NCI-H1048 (cell line): ENCODE results near the gene PALLD.

ENCODE experiments used
- DNase-seq: peaks from one replicate; lab custom pipeline; 2025; lab: John Stamatoyannopoulos, UW

PALLD gene

DNA sequence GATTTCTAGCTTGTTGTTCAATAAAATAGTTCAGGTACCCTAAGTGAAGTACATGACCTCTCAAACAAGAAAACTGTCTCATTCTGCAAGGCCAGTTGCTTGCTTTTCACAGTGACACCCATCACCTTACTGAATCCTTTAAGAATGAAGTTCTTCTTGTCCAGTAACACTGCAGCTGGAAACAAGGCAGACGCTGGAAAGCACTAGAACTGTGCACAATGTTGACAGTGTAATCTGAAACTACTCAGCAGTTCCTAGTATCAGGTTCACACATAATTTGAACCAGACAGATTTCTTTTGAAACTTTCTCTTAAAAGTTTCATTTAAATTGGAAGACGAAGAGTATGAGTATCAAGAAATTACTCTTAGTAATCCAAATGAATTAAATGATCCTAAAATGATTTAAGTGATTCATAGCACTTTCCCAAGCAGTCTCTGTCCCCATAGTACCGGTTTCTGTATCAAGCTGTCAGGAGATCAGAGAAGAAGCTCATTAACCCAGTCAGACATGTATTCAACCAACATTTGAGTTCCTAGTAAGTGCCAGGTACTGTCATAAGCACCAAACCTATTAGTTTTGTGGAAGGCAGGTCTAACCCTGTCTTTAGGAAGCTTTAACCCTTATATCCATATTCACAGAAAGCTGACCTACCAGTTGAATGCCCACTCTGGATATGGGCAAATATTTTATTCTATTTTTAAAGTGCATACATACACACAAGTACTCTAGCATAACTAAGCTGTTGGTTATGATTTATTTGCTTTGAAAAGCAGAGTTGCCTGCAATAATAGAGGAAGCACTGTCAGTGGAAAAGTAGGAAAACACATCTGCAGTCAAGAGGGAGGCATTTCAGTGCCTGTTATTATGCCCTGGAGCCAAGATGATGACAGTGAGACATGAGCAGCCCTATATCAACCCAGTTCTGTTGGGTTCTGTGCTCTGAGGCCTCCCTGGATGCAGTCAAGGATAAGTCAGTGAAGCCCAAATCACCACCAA is 63.6 kb downstream of the PALLD start:
- DNase-seq = no peak

DNA sequence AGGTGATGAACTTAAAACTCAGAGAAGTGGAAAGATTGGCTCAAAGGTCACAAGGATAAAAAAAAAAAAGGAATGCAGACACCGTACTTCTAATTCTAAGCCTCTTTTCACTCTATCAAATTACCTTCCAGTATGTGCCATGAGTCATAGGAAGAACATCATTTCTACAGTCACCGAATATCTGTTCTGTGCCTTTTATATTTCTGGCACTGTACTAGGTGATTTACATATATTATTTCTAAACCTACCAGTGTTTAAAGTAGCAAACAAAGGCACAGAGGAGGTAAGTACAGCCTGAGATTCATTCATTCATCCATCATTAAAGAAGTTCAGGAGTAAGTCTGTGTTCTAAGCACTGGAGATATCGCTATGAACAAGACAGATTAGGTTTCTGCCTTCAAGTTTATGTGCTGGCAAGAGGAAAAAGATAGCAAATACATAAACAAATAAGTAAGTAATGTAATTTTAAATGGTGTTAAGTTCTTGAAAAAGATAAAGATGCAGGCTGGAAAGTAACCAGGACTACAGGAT is 65.3 kb downstream of the PALLD start:
- peak; percentile 63 for DNase-seq

DNA sequence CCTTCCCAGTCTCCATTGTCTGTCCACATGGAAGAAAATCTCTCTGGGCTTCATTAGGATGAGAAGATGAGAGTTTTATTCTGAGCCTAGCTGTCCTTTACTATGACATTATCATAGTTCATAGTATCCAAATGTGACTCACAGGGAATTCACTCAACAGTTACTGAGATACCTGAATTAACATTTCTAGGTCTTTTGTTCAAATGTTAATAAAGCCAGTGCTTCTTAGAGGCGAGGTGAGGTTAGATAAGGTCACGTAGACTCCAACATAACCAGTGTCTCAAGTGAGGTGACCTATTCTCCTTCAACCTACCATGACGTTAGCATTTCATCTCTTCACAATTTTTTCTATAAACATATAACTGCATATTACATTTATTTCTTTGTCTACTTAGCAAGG is 67.2 kb downstream of the PALLD start:
- DNase-seq = no peak

DNA sequence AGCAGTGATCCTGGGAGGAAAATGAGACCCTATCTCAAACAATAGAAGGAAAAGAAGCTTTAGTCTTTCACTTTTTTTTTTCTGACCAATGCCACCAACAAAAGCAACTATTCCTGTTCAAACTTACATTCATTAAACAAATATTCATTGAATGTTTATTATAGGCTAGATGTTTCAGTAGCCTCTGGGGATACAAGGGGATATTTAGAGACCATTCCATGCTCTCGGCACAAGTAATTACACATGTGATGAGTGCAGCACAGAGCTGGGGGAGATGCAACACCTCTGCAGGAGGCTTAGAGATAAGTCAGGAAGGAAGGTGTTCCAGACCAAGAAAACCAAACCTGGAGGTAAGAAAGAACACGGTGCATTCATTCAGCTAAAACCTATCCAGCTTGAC is 68.3 kb downstream of the PALLD start:
- no peak for DNase-seq

DNA sequence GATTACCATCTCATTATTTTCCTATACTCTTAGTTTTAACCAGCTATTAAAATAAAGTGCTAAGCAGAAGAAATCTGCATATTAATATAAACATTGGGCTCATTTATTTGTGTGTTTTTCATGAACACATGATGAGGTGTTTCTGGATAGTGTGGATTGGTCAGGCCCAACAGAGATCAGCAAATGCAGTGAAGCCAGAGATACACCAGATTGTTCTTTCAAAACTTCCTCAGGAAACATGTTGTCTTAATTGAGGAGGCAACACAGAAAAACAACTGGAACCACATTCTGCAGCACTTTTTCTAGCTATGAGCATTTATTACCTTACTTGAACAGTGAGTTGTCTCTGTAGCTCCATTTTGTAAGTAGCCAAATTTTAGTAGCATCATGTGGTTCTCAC is 69.9 kb downstream of the PALLD start:
- DNase-seq = no peak

DNA sequence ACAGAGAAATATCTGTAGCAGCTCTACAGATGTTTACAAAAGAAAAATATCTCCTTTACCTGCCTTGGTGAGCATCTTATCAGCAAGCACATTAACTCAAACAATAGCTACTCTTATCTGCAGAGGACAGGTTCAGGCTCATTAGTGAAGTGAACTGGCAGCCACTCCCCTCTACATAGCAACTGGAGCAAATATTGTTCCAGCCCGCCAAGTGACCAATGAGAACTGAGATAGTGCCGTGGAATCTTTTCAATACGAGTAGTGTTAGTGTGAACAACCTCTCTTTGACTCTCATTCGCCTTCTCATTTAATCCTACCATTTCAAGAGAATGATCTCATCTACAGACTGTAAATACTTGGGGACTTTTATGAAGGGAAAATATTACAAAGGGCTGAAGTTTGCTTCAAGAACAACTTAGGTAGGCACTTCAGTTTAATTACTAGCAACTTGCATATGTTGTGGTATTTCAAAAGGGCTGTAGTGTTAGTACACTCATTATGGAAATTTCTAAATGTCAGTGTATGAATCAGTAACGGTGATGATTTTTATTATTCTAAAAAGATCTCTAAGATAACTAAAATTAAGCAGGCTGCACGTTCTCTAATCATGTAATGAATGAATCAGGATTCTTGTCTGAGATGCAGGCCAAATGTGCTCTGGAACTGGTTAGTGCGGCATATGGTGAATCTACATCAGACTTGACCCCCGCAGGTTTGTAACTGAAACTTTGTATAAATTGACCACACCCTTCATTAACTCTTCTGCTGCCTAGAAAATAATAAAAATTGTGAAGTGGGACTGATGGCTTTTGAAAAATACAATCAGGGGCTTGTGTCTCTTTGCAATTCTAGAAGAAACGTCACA is 72.4 kb downstream of the PALLD start:
- peak; percentile 80 for DNase-seq

DNA sequence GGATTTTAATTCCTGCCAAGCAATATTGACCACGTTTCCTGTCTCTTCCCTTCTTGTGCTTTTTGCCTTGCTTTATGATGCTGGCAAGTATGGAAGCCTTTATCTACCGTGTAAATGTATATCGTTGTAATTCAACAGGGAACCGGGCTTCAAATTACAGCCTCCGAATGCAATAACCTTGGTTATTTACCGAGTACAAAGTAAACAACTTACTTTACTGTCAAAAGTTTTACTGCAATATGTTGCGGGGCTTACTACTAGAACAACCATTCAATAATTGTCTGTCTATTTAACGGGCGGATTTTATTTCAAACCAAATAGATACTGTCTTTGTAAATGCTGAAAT is 73.1 kb downstream of the PALLD start:
- DNase-seq = no peak

DNA sequence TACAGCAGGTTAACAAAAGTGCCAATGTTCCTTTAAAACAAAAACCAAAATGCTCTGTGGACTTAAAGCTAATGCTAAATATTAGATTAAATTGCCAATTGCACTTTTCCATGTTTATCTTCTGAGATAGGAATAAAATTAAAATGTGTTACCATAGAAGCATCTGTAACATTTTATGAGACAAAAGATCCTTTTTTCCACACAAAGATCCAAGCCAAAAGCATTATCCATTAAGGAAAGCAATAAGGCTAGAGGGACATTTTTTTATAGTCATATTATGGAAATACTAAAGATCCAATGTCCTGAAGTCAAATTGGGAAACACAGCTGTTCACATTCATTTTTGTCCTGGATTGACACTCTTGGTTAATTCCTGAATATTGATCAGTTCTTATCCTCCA is 73.6 kb downstream of the PALLD start:
- DNase-seq = peak; percentile 74

DNA sequence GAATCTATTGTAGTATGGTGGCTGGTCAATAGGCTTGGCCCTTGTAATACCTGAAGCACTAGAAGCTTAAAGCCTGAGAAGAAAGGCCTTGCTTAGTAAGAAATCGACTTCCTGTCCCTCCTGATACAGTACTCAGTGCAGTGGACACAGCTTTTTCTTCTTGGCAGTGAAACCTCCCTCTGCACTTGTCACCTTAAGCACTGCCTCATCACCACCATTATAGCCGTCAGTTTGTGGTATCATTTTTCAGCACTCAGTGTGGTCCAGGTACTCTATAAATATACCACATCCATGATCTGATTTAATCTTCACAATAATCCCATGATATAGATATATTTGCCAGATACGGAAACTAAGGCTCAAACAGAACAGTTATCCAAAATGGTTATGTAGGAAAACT is 75.2 kb downstream of the PALLD start:
- no peak for DNase-seq

DNA sequence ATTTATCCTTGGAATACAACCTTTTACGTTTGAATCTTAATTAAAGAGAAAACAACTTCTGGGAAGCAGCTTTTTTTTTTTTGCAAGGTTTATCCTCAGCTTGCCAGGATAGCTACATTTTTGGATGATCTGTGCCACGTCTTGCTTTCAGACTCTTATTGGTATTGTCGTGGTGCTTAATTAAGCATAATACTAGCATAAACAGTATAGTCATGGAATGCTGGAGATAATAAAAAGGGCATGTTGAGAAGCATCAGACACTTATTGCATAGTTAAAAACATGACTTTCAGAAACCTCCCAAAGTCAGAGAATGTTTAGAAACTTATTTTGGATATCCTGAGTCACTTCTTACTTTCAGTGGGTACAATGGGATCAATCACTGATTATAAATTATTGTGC is 77.0 kb downstream of the PALLD start:
- no peak for DNase-seq

DNA sequence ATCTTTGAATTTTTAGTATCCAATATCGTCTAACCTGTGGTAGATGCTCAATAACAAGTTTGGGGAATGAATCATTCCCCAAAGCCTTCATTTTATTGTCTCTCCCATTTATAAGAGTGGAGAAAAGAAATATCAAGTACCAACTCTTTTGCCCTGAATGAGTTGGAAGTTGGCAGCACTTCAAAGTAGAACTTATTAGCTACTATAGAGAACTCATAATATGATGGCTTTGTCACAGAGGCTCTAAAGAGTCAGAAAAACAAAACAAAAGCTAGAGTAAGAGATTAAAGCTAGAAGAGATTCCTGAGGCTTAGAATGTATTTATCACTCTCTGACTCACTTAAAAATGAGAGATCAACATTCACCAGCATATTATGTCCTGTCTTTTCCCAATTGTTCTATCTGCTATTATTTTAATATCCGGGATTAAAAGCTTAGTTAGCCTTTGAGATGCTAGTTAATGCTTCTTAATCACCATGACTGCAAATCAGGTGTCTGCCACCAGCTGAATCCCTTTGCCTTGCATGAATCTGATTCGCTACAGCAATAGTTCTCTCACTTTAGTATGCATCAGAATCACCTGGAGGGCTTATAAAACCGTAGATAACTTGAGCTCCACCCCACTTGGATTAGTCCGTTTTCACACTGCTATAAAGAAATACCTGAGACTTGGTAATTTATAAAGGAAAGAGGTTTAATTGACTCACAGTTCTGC is 77.9 kb downstream of the PALLD start:
- no peak for DNase-seq

DNA sequence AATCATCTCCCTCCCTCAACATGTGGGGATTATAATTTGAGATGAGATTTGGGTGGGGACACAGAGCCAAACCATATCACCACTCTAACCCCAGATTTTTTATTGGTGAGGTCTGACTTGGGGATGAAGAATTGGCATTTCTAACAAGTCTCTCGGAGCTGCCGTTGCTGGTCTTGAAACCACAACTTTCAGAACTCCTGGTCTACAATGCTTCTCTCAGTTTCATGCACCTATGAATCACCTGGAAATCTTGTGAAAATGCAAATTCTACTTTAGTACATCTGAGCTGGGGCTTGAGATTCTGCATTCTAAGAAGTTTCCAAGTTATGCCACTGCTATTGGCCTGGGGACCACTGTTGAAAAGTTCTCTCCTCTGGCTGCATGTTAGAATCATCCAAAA is 78.6 kb downstream of the PALLD start:
- no peak for DNase-seq

DNA sequence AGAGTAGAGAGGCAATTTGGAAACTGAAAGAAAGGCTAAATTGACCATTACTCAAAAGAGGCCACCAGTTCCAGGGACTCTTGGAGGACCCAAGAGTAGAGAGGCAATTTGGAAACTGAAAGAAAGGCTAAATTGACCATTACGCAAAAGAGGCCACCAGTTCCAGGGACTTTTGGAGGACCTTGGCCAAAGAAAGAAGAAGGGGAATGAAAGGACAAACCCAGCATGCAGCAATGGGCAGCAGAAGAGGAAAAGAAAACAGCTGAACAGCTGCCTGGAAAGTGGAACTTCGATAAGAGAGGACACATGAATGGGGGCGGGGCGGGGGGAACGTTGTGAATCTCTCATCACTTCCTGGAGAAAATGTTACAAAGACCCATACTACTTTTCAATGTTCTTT is 80.8 kb downstream of the PALLD start:
- no peak for DNase-seq

DNA sequence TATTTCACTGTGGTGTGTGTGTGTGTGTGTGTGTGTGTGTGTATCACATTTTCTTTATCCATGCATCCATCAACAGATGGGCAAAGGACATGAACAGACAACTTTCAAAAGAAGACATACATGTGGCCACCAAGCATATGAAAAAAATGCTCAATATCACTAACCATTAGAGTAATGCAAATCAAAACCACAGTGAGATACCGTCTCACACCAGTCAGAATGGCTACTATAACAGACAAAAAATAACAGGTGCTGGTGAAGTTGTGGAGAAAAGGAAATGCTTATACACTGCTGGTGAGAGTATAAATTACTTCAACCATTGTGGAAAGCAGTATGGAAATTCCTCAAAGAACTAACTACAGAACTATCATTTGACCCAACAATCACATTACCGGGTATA is 83.4 kb downstream of the PALLD start:
- DNase-seq = no peak

DNA sequence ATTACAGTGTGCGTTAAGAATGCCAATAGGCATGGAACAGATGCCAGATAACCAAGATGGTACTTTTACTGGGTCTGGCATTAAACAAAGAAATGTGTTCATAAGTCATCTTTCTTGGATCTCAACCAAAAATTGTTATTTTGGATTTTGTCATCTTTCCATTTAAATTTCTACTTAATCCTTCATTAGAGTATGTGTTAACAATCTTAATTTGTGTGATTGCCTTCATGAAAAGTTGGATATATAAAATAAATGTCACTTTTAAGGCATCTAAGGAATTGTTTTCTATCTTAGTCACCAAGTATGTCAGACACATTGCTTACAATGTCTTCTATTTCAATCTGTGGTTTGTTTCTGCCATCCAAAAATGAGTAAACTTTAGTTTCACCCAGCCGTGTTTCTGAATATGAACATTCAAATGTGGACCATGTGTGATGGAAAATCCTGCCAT is 87.5 kb downstream of the PALLD start:
- no peak for DNase-seq

DNA sequence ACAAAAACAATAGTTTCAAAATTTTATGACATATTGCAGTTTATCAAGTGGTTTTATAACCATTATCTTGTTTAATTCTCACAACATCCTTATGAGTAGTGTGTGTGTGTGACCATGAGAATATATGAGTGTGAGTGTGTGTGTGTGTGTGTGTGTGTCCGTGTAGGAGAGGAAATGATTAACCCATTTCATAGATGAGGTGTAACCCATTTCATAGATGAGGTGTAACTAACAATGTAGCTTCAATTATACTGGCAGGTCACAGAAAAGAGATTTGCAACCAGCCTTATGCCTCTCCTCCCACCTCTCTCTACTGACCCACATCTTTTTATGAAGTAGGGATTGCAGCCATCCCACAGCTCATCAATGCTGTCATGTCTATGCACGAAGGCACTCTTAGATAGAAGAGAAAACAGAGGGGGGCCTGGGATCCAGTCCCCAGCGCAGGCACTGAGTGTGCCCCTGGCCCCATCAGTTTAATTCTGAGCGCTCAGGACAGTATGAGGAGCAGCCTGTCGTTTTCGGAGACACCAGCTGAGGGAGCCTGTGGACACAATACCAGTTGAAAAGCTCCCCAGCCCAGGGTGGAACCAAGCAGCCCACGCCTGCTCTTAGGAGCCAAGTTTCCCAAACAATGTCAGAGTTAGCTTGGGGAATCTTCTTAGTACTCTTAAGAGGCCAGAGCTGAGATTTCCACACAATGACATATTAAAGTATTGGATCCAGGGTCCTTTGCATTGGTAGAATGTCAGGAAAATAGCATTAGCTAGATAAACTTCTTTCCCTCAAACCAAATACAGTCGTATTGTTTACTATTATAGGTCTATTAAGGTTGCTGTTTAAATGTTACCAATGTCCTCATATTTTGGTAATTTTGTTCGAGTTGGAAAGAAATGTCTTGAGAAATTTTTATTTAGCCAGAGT is 88.6 kb downstream of the PALLD start:
- DNase-seq = no peak

DNA sequence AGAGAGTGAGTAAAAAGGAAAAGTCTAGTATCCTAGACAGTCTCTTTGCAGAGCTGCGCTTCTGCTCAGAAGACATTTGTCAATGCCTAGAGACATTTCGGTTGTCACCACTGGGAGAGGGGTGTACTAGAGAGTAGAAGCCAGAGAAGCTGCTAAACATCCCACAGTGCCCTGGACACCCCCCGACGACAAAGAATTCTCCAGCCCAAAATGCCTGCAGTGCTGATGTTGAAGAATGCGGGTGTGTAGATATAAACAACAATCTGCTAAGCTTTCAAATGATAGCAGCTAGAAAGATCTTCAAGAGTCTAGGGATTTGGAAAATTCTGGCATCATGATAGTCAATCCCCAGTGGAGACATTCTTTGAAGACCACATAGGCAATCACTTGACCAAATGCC is 90.1 kb downstream of the PALLD start:
- DNase-seq = no peak

DNA sequence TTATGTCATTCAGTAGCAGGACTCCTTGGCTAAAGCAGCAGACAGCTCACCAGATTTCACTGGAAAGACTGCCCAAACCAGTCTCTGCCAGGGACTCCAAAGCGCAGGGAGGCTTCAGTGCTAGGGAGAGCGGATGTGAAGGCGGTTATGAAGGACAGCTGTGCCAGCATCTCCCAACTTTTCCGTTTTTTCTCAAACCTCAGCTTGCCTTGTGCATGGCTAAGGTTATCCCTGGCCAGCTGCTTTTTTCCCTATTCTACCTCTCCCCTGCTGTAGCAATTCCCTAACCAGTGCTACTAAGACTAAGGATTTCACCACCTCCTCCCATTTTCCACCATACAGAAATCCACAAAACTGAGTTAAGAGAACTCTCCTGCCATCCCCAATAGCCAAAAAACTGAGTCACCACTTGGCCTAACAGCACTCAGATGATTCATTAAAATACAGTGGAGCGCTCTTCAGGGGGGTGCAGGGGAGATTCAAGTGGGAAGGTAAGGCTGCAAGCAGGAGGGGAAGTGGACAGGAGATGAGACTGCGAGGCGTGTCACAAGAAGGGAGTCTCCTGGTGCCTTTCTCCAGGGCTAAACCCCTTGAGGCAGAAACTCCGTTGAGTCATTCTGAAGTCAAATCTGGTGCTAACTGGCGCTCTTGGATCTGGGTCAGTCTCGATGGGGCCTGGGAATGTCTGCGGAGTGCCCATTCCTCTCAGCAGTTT is 90.7 kb downstream of the PALLD start:
- DNase-seq = no peak

DNA sequence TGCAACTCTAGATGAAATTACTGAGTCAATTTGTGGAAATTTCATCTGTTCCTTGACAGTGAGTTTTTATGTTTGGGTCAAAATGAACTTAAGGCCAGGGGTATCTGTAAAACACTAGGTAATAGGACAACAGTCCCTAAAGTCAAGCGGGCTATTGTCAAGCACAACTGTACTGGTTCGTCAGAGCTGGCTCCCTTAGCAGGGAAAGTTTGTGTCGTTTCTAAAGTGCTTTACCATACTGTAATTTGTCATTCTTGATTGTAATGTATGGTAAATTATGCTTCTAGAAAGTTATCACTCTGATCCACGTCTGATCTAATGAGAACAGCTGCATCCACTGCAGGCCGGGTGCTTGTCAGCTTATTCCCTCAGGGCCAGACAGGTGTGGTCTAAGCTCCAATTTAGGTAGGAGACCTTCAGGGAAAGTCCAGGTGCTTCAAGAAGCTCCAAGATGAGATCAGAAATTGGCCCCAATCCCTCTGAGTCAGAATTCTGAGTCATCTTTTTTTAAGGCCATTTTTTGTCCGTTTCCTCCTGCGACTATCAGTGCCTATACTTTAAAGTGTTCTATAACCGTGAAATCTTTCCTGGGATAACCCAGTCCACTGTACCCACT is 92.2 kb downstream of the PALLD start:
- no peak for DNase-seq

DNA sequence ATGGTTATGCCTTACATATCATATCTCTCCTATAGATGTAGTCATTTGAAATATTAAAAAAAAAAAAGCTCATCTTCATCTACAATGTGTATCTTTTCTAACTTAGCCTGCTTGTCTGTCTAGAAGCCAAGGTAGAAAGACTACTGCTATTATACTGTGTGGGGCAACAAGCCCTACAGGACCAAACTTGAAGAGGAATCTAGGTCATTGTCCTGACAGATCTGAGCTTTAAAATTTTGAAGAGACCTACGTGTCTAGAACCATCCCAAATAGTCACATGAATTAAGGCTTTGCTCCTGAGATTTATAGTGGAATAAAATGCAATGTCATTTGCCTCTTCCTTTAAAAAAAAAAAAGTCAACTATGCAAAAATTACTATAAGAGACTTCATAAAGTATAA is 95.8 kb downstream of the PALLD start:
- no peak for DNase-seq
